VCaP (cell line): Measurements from ENCODE around the gene ADAMTS7.
"Not testable (repeated sequence)": the region's sequence is repeated elsewhere in the genome, so short reads cannot be mapped to it uniquely, and the experiment has no call there.

Experiments used
- H3K27ac ChIP-seq: fragments of 450-650 bp; 2 replicates; pipeline ENCODE4 v1.5.1; 2017
- TF ChIP-seq, protein P1 (sequence below): fragments of 450-650 bp; conservative IDR thresholded peaks from 2 replicates; pipeline ENCODE4 v1.5.1; 2017; ENCODE audit warnings: mild to moderate bottlenecking, moderate library complexity

The ADAMTS7 gene

GRCh38 chr15:78790027-78790426 is 21.2 kb downstream of the ADAMTS7 start:
- TF ChIP-seq, protein P1, sequence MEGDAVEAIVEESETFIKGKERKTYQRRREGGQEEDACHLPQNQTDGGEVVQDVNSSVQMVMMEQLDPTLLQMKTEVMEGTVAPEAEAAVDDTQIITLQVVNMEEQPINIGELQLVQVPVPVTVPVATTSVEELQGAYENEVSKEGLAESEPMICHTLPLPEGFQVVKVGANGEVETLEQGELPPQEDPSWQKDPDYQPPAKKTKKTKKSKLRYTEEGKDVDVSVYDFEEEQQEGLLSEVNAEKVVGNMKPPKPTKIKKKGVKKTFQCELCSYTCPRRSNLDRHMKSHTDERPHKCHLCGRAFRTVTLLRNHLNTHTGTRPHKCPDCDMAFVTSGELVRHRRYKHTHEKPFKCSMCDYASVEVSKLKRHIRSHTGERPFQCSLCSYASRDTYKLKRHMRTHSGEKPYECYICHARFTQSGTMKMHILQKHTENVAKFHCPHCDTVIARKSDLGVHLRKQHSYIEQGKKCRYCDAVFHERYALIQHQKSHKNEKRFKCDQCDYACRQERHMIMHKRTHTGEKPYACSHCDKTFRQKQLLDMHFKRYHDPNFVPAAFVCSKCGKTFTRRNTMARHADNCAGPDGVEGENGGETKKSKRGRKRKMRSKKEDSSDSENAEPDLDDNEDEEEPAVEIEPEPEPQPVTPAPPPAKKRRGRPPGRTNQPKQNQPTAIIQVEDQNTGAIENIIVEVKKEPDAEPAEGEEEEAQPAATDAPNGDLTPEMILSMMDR = no peak
- no peak overlapping the region for H3K27ac ChIP-seq

- H3K27ac ChIP-seq = no peak overlapping the region
- TF ChIP-seq, protein P1 = no peak
Observed at GRCh38 chr15:78789615-78790014, 21.6 kb downstream of the ADAMTS7 start.

- H3K27ac ChIP-seq = no peak overlapping the region
- TF ChIP-seq, protein P1 = no peak
Observed at GRCh38 chr15:78788016-78788660, 23.1 kb downstream of the ADAMTS7 start.

- not testable (repeated sequence) for H3K27ac ChIP-seq
Observed at GRCh38 chr15:78782402-78782801, 28.9 kb downstream of the ADAMTS7 start.

- H3K27ac ChIP-seq = not testable (repeated sequence)
Observed at GRCh38 chr15:78781381-78781780, 29.9 kb downstream of the ADAMTS7 start.

DNA sequence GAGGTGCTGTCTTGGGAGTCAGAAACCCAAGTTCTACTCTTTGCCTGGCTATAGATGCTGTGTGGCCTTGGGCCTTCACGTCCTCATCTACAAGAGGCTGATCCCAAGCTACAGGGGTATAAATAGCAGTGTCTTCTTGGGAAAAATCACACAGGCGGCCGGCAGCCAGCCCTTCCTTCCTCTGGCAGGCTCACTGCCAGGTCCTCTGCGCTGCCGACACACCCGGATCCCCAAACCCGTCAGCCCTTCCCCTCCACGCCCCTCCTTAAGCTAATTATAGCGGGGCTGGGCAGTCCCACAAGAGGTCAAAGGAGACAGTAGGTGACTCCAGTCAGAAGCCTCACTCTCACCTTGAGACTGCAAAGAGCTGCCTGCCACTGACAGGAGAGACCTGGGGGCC is 31.3 kb downstream of the ADAMTS7 start:
- H3K27ac ChIP-seq = not testable (repeated sequence)

GRCh38 chr15:78779176-78779785 is 32.0 kb downstream of the ADAMTS7 start:
- not testable (repeated sequence) for H3K27ac ChIP-seq

DNA sequence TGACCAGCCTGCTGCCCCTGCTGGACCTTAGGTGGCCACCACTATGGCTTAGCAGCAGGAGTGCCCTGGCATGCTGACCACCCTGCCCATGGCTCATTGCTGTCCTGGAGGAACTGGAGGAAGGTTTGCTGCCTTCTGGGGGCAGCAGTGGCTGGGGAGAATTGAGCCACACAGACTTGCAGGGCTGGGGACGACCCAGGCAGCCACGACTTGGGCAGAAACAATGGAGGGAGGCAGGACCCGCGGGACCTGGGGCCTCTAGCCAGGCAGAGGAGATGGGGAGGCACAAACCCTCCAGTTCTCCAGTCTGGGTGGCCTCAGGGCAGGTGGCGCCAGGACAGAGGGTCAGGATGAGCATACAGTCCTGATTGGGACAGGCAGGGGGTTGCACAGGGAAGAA is 32.8 kb downstream of the ADAMTS7 start:
- H3K27ac ChIP-seq = no peak overlapping the region
- TF ChIP-seq, protein P1 = no peak

GRCh38 chr15:78777953-78778345 is 33.3 kb downstream of the ADAMTS7 start:
- not testable (repeated sequence) for H3K27ac ChIP-seq

DNA sequence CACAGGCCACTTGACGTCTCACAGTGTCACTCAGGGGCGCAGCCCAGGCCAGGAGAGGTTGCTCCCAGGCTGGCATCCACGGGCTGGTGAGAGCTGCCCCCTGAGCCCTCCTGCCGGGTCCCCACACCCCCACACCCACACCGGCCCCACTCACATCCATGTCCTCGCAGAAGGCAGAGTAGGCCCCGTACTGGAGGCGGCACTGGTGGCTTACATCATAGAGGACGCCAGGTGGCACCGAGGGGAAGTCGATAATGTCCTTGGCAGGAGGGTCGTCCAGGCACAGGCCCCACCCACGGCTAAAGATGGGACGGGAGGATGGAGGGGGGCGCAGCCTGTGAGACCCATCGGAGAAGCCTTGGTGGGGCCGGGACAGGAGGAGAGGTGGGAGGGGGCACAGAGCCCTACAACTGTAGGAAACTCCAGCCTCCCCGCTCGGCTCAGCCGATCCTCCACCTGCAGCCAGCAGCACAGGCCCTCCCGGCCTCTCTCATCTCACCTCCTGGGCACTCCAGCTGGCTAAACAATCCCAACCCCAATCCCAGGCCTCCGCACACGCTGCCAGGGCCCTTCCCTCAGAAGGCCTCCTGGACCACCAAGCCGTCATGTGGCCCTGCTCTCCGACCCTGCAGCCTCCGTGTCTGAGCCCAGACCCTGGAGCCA is 33.8 kb downstream of the ADAMTS7 start:
- H3K27ac ChIP-seq = not testable (repeated sequence)

DNA sequence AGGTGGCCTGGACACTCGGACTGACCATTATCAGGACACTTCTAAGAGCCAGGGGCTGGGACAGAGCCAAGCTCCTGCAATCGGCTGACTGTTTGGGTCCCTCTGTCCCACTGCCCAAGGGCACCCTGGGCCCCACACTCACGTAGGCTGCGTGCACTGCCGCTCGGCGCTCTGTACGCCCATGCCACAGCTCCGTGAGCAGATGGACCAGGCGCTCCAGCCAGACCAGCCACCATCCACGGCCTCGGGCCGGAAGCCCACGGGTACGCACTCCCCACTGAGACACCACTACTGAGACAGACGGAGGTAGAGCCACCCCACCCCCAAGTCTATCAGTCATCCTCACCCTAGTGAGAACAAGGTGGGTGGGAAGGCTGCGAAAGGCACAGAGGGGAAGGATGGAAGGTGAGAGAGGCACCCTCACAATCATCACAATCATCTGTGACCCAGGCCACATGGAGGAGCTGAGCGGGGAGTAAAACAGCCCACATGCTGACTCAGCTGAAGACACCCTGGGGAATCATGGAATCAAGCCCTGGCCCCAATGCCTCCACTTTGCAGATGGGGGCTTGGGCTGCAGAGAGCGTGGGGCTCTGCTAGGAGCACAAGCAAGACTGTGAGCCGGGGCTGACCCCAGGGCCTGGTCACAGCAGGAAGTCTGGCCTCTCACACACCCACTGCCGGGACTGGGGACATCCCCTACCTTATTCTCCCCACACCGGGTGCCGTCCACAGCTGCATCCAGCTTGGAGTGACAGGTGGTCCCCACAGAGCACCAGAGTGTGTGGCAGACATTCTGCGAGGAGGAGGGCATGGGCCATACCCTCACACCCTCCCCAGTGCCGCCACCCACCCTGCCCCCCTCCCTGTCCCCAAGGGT is 35.0 kb downstream of the ADAMTS7 start:
- not testable (repeated sequence) for H3K27ac ChIP-seq
